HG02885 (cell line): Measurements from ENCODE around the gene PPARG.
"Not testable (repeated sequence)": the region's sequence is repeated elsewhere in the genome, so short reads cannot be mapped to it uniquely, and the experiment has no call there.

Experiments used
- ATAC-seq: cut with Tn5 transposase; IDR thresholded peaks from one replicate; pipeline ENCODE4 v1.9.1; 2021; ENCODE audit warnings: mild to moderate bottlenecking; ENCODE audit not compliant: unreplicated experiment, poor library complexity

PPARG gene

GRCh38 chr3:12436514-12437220, 147.8 kb downstream of the PPARG start:
- ATAC-seq, result no peak

- ATAC-seq, result no peak
Observed at GRCh38 chr3:12437221-12437605, 148.3 kb downstream of the PPARG start.

GRCh38 chr3:12437861-12438260, 149.0 kb downstream of the PPARG start:
- no peak for ATAC-seq

GRCh38 chr3:12438318-12438717, 149.4 kb downstream of the PPARG start:
- ATAC-seq, result no peak

- no peak for ATAC-seq
Observed at GRCh38 chr3:12439161-12439940, 150.5 kb downstream of the PPARG start.

GRCh38 chr3:12440927-12441714, 152.3 kb downstream of the PPARG start:
- ATAC-seq, result no peak

GRCh38 chr3:12442654-12443501, 154.0 kb downstream of the PPARG start:
- no peak for ATAC-seq

- ATAC-seq, result no peak
Observed at GRCh38 chr3:12443781-12444522, 155.1 kb downstream of the PPARG start.

- ATAC-seq, result no peak
Observed at GRCh38 chr3:12444582-12445471, 156.0 kb downstream of the PPARG start.

- ATAC-seq, result no peak
Observed at GRCh38 chr3:12445523-12446240, 156.8 kb downstream of the PPARG start.

GRCh38 chr3:12446298-12446697, 157.4 kb downstream of the PPARG start:
- ATAC-seq, result no peak

- ATAC-seq, result no peak
Observed at GRCh38 chr3:12447075-12447474, 158.2 kb downstream of the PPARG start.

GRCh38 chr3:12448404-12449202, 159.7 kb downstream of the PPARG start:
- ATAC-seq, result not testable (repeated sequence)

- ATAC-seq, result no peak
Observed at GRCh38 chr3:12449889-12450682, 161.2 kb downstream of the PPARG start.

- no peak for ATAC-seq
Observed at GRCh38 chr3:12451481-12451880, 162.6 kb downstream of the PPARG start.

- no peak for ATAC-seq
Observed at GRCh38 chr3:12451960-12452359, 163.1 kb downstream of the PPARG start.
